B cell (primary cell): ENCODE results near the gene NFIB. TPM values are rescaled to one million over a fixed set of nuclear protein-coding genes. Genes with fewer than 3 reads are reported as not detected.

ENCODE experiments used
- ATAC-seq: fragments of 200-7000 bp; cut with Tn5 transposase; one replicate; pipeline ENCODE4 v1.10.0; 2021; ENCODE audit warnings: low read depth, mild to moderate bottlenecking, moderate number of reproducible peaks, moderate library complexity
- CTCF ChIA-PET: fragments of 350-600 bp; sonication (Branson Sonifier 250); formaldehyde crosslinking; loops from one replicate; lab custom pipeline; 2021; ENCODE audit warnings: antibody characterized with exemption, inconsistent platforms; lab: Charles Lee
- POLR2A ChIA-PET: fragments of 350-600 bp; sonication (Branson Sonifier 250); formaldehyde crosslinking; loops from one replicate; lab custom pipeline; 2021; ENCODE audit warnings: antibody characterized with exemption; lab: Charles Lee
- DNase-seq: peaks from one replicate; pipeline ENCODE4 v3.0.0; 2013
- H2AFZ ChIP-seq: 2 replicates; pipeline ENCODE4 v1.6.1; 2012; ENCODE audit warnings: mild to moderate bottlenecking, low read depth, low read length; ENCODE audit not compliant: insufficient read depth, poor library complexity, severe bottlenecking
- H3K27ac ChIP-seq, 2 donors: 1 replicate in 1 of 2; 2 replicates in 1 of 2; pipeline ENCODE4 v1.5.1; 2012 to 2013; ENCODE audit warnings: low read length in 2 of 2, mild to moderate bottlenecking in 2 of 2, moderate library complexity in 1 of 2
- H3K27me3 ChIP-seq, 4 experiments: fragments of 200-600 bp in 1 of 4; sonication (generic) in 1 of 4; replicated peaks in 1 of 4; 1 replicate in 2 of 4; 2 replicates in 2 of 4; pipeline versions ENCODE4 v1.6.1 to v1.7.0; 2013 to 2016; ENCODE audit warnings: low read length in 3 of 4, mild to moderate bottlenecking in 2 of 4, mixed read lengths in 1 of 4, moderate library complexity in 1 of 4; ENCODE audit not compliant: insufficient read depth in 4 of 4, control insufficient read depth in 3 of 4; ENCODE audit errors: control extremely low read depth in 1 of 4
- H3K36me3 ChIP-seq, 2 experiments: replicated peaks in 1 of 2; 1 replicate in 1 of 2; 2 replicates in 1 of 2; pipeline versions ENCODE4 v1.6.1 to v1.7.1; 2013; ENCODE audit warnings: low read length in 1 of 2; ENCODE audit not compliant: insufficient read depth in 2 of 2, control insufficient read depth in 1 of 2; ENCODE audit errors: control extremely low read depth in 1 of 2, extremely low read depth in 1 of 2
- H3K4me1 ChIP-seq, 2 donors: fragments of 200-600 bp in 1 of 2; sonication (generic) in 1 of 2; 1 replicate in 1 of 2; 2 replicates in 1 of 2; pipeline versions ENCODE4 v1.5.1 to v1.6.1; 2013 to 2017; ENCODE audit warnings: low read length in 2 of 2; ENCODE audit not compliant: control insufficient read depth in 2 of 2, insufficient read depth in 2 of 2
- H3K4me2 ChIP-seq: replicated peaks from 2 replicates; pipeline ENCODE3; 2012; ENCODE audit warnings: mild to moderate bottlenecking, low read depth, low read length; ENCODE audit not compliant: poor library complexity, severe bottlenecking
- H3K4me3 ChIP-seq, 5 experiments: fragments of 200-600 bp in 1 of 5; sonication (generic) in 1 of 5; 1 replicate in 3 of 5; 2 replicates in 2 of 5; pipeline versions ENCODE4 v1.5.1 to v1.7.0; 2011 to 2016; ENCODE audit warnings: low read length in 4 of 5, mild to moderate bottlenecking in 4 of 5, low read depth in 2 of 5, control low read depth in 1 of 5, moderate library complexity in 1 of 5; ENCODE audit not compliant: insufficient read depth in 1 of 5; ENCODE audit errors: control extremely low read depth in 1 of 5, extremely low read depth in 1 of 5
- H3K79me2 ChIP-seq: fragments of 200-600 bp; sonication (generic); one replicate; pipeline ENCODE4 v1.6.0; 2016; ENCODE audit warnings: low read length; ENCODE audit not compliant: control insufficient read depth, insufficient read depth
- H3K9ac ChIP-seq: fragments of 200-600 bp; sonication (generic); 2 replicates; pipeline ENCODE4 v1.6.1; 2017; ENCODE audit warnings: mild to moderate bottlenecking, low read length, moderate library complexity
- H3K9me3 ChIP-seq, 3 donors: one replicate each; pipeline versions ENCODE4 v1.6.1 to v1.7.1; 2013; ENCODE audit warnings: low read length in 2 of 3; ENCODE audit not compliant: control insufficient read depth in 2 of 3, insufficient read depth in 1 of 3; ENCODE audit errors: control extremely low read depth in 1 of 3
- H4K20me1 ChIP-seq: 2 replicates; pipeline ENCODE4 v1.6.0; 2012; ENCODE audit warnings: mild to moderate bottlenecking, low read length; ENCODE audit not compliant: insufficient read depth, control insufficient read depth, poor library complexity, severe bottlenecking
- H3K27ac Mint-ChIP-seq: one replicate; pipeline ENCODE4 v1.8.0; 2021; ENCODE audit warnings: mixed read lengths
- H3K27me3 Mint-ChIP-seq: one replicate; pipeline ENCODE4 v1.8.0; 2021; ENCODE audit warnings: mixed read lengths
- H3K4me1 Mint-ChIP-seq: one replicate; pipeline ENCODE4 v1.8.0; 2021; ENCODE audit warnings: mixed read lengths
- H3K4me3 Mint-ChIP-seq: one replicate; pipeline ENCODE4 v1.8.0; 2021; ENCODE audit warnings: mixed read lengths
- H3K9me3 Mint-ChIP-seq: one replicate; pipeline ENCODE4 v1.8.0; 2022; ENCODE audit warnings: mixed read lengths; ENCODE audit not compliant: insufficient read depth
- CTCF ChIP-seq: fragments of 200-600 bp; IDR thresholded peaks from one replicate; pipeline ENCODE4 v1.8.0; 2022; ENCODE audit warnings: antibody characterized with exemption, mild to moderate bottlenecking
- EZH2 ChIP-seq: IDR thresholded peaks from 2 replicates; pipeline ENCODE4 v1.6.1; 2012; ENCODE audit warnings: borderline replicate concordance, low read depth, mild to moderate bottlenecking, moderate library complexity, low read length; ENCODE audit not compliant: insufficient read depth, poor library complexity, severe bottlenecking
- WGBS: methylation state at CpG from one replicate; pipeline ENCODE4 v1.1.5; 2013; ENCODE audit warnings: missing lambda C conversion rate; ENCODE audit not compliant: insufficient coverage; 5-methylcytosine and 5-hydroxymethylcytosine counted together
- intact Hi-C: fragments of 100-400 bp; cut with micrococcal nuclease; formaldehyde crosslinking; loops from one replicate; pipeline ENCODE4 v1.10.0; 2022
- polyA plus RNA-seq: library from polyadenylated mRNA; depleted of rRNA; stranded (reverse); fragments of >200 nt; gene quantifications from 2 replicates; pipeline ENCODE4 v1.2.3, GENCODE V29; 2012
- total RNA-seq, 2 donors: library from RNA; stranded (reverse); fragments of 120-200 nt in 1 of 2; gene quantifications; 1 replicate in 1 of 2; 2 replicates in 1 of 2; pipeline versions ENCODE4 v1.2.3 to v1.2.4, GENCODE V29; 2013 to 2022

NFIB gene
- total and polyA plus RNA-seq, 2 donors (not counting 1 experiment from before 2014, with no cell fraction given) = not detected

- TF ChIP-seq EZH2 = no peak
- TF ChIP-seq CTCF = no peak
- no peaks in the 10 kb centered on the region for H3K9me3 Mint-ChIP-seq
- intact Hi-C loops = no loop called here
Measured at GRCh38 chr9:14153310-14153720, 160.6 kb downstream of the NFIB start.

GRCh38 chr9:14151451-14151850 lies 162.5 kb downstream of the NFIB start:
- Mint-ChIP-seq H3K4me1 (no peaks in the 10 kb centered on the region), H3K27me3 (no peaks in the 10 kb centered on the region), H3K4me3 (no peak overlapping the region), H3K27ac (no peak overlapping the region), H3K9me3 (no peaks in the 10 kb centered on the region)
- no peak overlapping the region for H3K27ac ChIP-seq
- H3K27me3 ChIP-seq = no peaks in the 10 kb centered on the region
- H3K4me2 ChIP-seq = no peak overlapping the region
- no peaks in the 10 kb centered on the region for H3K9me3 ChIP-seq
- WGBS = 70% methylated on average over 2 of the region's 3 CpGs
- H3K4me3 ChIP-seq = no peak overlapping the region
- TF ChIP-seq EZH2 (no peak), CTCF (no peak)
- no peaks in the 10 kb centered on the region for H3K36me3 ChIP-seq
- no peaks in the 10 kb centered on the region for H3K79me2 ChIP-seq
- no peak for DNase-seq
- POLR2A ChIA-PET = no interaction called here
- no peak for ATAC-seq
- H2AFZ ChIP-seq = no peak overlapping the region
- no peak overlapping the region for H3K9ac ChIP-seq
- no peaks in the 10 kb centered on the region for H4K20me1 ChIP-seq
- H3K4me1 ChIP-seq = no peaks in the 10 kb centered on the region
- intact Hi-C loops = no loop called here
- CTCF ChIA-PET = no interaction called here

More at GRCh38 chr9:14153310-14153720, 160.6 kb downstream of the NFIB start:
- Histone ChIP-seq H3K4me1 (no peaks in the 10 kb centered on the region), H3K36me3 (no peaks in the 10 kb centered on the region), H3K9ac (no peak overlapping the region), H3K27me3 (no peaks in the 10 kb centered on the region), H3K9me3 (no peaks in the 10 kb centered on the region), H4K20me1 (no peaks in the 10 kb centered on the region), H3K4me2 (no peak overlapping the region), H3K79me2 (no peaks in the 10 kb centered on the region), H3K27ac (no peak overlapping the region), H2AFZ (no peak overlapping the region), H3K4me3 (no peak overlapping the region)
- H3K4me3 Mint-ChIP-seq = no peak overlapping the region
- ChIA-PET POLR2A (no interaction called here), CTCF (no interaction called here)
- no peak overlapping the region for H3K27ac Mint-ChIP-seq
- H3K27me3 Mint-ChIP-seq = no peaks in the 10 kb centered on the region
- ATAC-seq = no peak
- H3K4me1 Mint-ChIP-seq = no peaks in the 10 kb centered on the region
- 89% methylated on average over 3 of the region's 3 CpGs for WGBS
- DNase-seq = no peak
